Activated naive CD4-positive, alpha-beta T cell treated with anti-CD3 and anti-CD28 coated beads, Interleukin-2, amount 50 U/mL, for 16 hours (primary cell): ENCODE data around the gene CT47B1.
"Not testable (repeated sequence)": the region's sequence is repeated elsewhere in the genome, so short reads cannot be mapped to it uniquely, and the experiment has no call there.

Experiments
- DNase-seq: peaks from one replicate; pipeline ENCODE4 v3.0.0-alpha.2; 2020

The CT47B1 gene

GRCh38 chrX:120875766-120876165, at the start of gene CT47B1:
TSS of gene CT47B1 (minus strand) at chrX:120875866. CDS start at chrX:120875670, 196 bp downstream.
- DNase-seq = not testable (repeated sequence)

- DNase-seq = no peak
Measured at GRCh38 chrX:120874678-120875557, 748 bp downstream of the CT47B1 start.

GRCh38 chrX:120857240-120857639, 18.4 kb downstream of the CT47B1 start:
- no peak for DNase-seq

GRCh38 chrX:120840827-120841226, 34.8 kb downstream of the CT47B1 start:
- DNase-seq = no peak

GRCh38 chrX:120839491-120839890, 36.2 kb downstream of the CT47B1 start:
- no peak for DNase-seq

GRCh38 chrX:120827213-120827612, 48.5 kb downstream of the CT47B1 start:
- DNase-seq = not testable (repeated sequence)

- no peak for DNase-seq
Measured at GRCh38 chrX:120825146-120825545, 50.5 kb downstream of the CT47B1 start.

- DNase-seq = no peak
Measured at GRCh38 chrX:120824021-120824420, 51.6 kb downstream of the CT47B1 start.

- DNase-seq = no peak
Measured at GRCh38 chrX:120823556-120823955, 52.1 kb downstream of the CT47B1 start.
